ENCODE results near the gene MIEF1. TPM values are rescaled to one million over a fixed set of nuclear protein-coding genes. Genes with fewer than 3 reads are reported as not detected.
"Not testable (repeated sequence)": the region's sequence is repeated elsewhere in the genome, so short reads cannot be mapped to it uniquely, and the experiment has no call there.

Gene MIEF1
- total RNA-seq, 1 experiment from 2014 or later = 49.4 TPM

GRCh38 chr22:39503630-39504029, 1.5 kb downstream of the MIEF1 start:
- H3K36me3 ChIP-seq (ENCODE audit: control insufficient read depth, insufficient read depth, low read length) = peaks cover 2% of the 10 kb centered on the region
- intact Hi-C loops (cut with micrococcal nuclease; ENCODE audit: unreplicated experiment) = loop anchor here (2.0 to 5.0 kb wide), 2 partner anchors 17 to 41 kb away; partner anchors contain the start of gene ATF4
- Mint-ChIP-seq H3K27ac (ENCODE audit: unreplicated experiment) (no peak overlapping the region), H3K36me3 (ENCODE audit: insufficient read depth, unreplicated experiment) (peaks cover 65% of the 10 kb centered on the region), H3K4me1 (ENCODE audit: low read depth, unreplicated experiment) (peaks cover 28% of the 10 kb centered on the region), H3K9me3 (ENCODE audit: unreplicated experiment) (no peaks in the 10 kb centered on the region), H3K4me3 (ENCODE audit: unreplicated experiment) (peak overlapping the region; percentile 78), H3K27me3 (ENCODE audit: insufficient read depth, unreplicated experiment) (no peaks in the 10 kb centered on the region)
- H3K9me3 ChIP-seq = no peaks in the 10 kb centered on the region
- peak overlapping the region; percentile 94 for H3K4me3 ChIP-seq (ENCODE audit: low read depth, low read length)
- H3K27me3 ChIP-seq (replicated peaks; ENCODE audit: control insufficient read depth, insufficient read depth, low read length) = no peaks in the 10 kb centered on the region
- TF ChIP-seq CTCF (IDR thresholded peaks at IDR 0.05; ENCODE audit: insufficient read depth in 1 of 2, low read depth in 1 of 2, low read length in 1 of 2, severe bottlenecking in 1 of 2, unreplicated experiment in 1 of 2) = no peak
- CTCF ChIA-PET = no interaction called here
- no TSS peak for BruUV-seq (replicated peaks)
- peaks cover 6% of the 10 kb centered on the region for H3K4me1 ChIP-seq
- no peak for DNase-seq
- POLR2A ChIA-PET = interaction anchor here (0.6 to 1.1 kb wide), 2 partner anchors 11 to 16 kb away, joined by 3 read pairs; partner anchors contain the start of gene ATF4

DNA sequence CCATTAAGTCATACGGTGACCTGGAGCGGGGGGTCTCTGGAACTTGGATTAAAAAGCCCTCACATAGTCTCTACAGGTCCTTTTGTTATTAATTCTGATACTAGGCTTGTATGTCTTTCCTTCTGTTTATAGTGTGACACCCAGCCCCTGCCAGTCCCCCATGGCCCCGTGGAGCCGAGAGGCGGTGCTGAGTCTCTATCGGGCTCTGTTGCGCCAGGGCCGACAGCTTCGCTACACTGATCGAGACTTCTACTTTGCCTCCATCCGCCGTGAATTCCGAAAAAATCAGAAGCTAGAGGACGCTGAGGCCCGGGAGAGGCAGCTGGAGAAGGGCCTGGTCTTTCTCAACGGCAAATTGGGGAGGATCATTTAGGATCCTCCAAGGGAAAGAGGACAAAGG, 2.0 kb downstream of the MIEF1 start:
- H3K9me3 Mint-ChIP-seq (ENCODE audit: unreplicated experiment) = no peaks in the 10 kb centered on the region
- H3K27ac Mint-ChIP-seq (ENCODE audit: unreplicated experiment) = no peak overlapping the region

GRCh38 chr22:39507021-39507420, 4.9 kb downstream of the MIEF1 start:
- H3K4me1 Mint-ChIP-seq (ENCODE audit: low read depth, unreplicated experiment); H3K27ac Mint-ChIP-seq (ENCODE audit: unreplicated experiment); BruUV-seq (replicated peaks); H3K27me3 ChIP-seq (replicated peaks; ENCODE audit: control insufficient read depth, insufficient read depth, low read length); H3K4me3 Mint-ChIP-seq (ENCODE audit: unreplicated experiment); POLR2A ChIA-PET; H3K27me3 Mint-ChIP-seq (ENCODE audit: insufficient read depth, unreplicated experiment); H3K9me3 Mint-ChIP-seq (ENCODE audit: unreplicated experiment); H3K9me3 ChIP-seq; H3K36me3 ChIP-seq (ENCODE audit: control insufficient read depth, insufficient read depth, low read length); intact Hi-C loops (cut with micrococcal nuclease; ENCODE audit: unreplicated experiment); CTCF ChIA-PET; H3K4me1 ChIP-seq; DNase-seq; H3K4me3 ChIP-seq (ENCODE audit: low read depth, low read length): not testable (repeated sequence)
- peaks cover 78% of the 10 kb centered on the region for H3K36me3 Mint-ChIP-seq (ENCODE audit: insufficient read depth, unreplicated experiment)

More for the DNA sequence above, 2.0 kb downstream of the MIEF1 start:
- TF ChIP-seq CTCF (IDR thresholded peaks at IDR 0.05; ENCODE audit: insufficient read depth in 1 of 2, low read depth in 1 of 2, low read length in 1 of 2, severe bottlenecking in 1 of 2, unreplicated experiment in 1 of 2) = no peak
- Mint-ChIP-seq H3K36me3 (ENCODE audit: insufficient read depth, unreplicated experiment) (peaks cover 69% of the 10 kb centered on the region), H3K27me3 (ENCODE audit: insufficient read depth, unreplicated experiment) (no peaks in the 10 kb centered on the region), H3K4me3 (ENCODE audit: unreplicated experiment) (peak overlapping the region; percentile 78), H3K4me1 (ENCODE audit: low read depth, unreplicated experiment) (peaks cover 23% of the 10 kb centered on the region)
- intact Hi-C loops (cut with micrococcal nuclease; ENCODE audit: unreplicated experiment) = loop anchor here (5.0 kb wide), 1 partner anchor 42 kb away; no protein-coding TSS in a partner anchor
- Histone ChIP-seq H3K27me3 (replicated peaks; ENCODE audit: control insufficient read depth, insufficient read depth, low read length) (no peaks in the 10 kb centered on the region), H3K4me1 (peaks cover 6% of the 10 kb centered on the region), H3K36me3 (ENCODE audit: control insufficient read depth, insufficient read depth, low read length) (peaks cover 2% of the 10 kb centered on the region), H3K4me3 (ENCODE audit: low read depth, low read length) (no peak overlapping the region), H3K9me3 (no peaks in the 10 kb centered on the region)
- DNase-seq = no peak
- CTCF ChIA-PET = no interaction called here
- POLR2A ChIA-PET = no interaction called here
- no TSS peak for BruUV-seq (replicated peaks)

GRCh38 chr22:39508393-39508792, 6.3 kb downstream of the MIEF1 start:
- no peak for DNase-seq
- H3K27me3 ChIP-seq (replicated peaks; ENCODE audit: control insufficient read depth, insufficient read depth, low read length) = no peaks in the 10 kb centered on the region
- TF ChIP-seq CTCF (IDR thresholded peaks at IDR 0.05; ENCODE audit: insufficient read depth in 1 of 2, low read depth in 1 of 2, low read length in 1 of 2, severe bottlenecking in 1 of 2, unreplicated experiment in 1 of 2) = no peak
- H3K4me1 ChIP-seq = peaks cover 3% of the 10 kb centered on the region
- peaks cover 2% of the 10 kb centered on the region for H3K36me3 ChIP-seq (ENCODE audit: control insufficient read depth, insufficient read depth, low read length)
- H3K27me3 Mint-ChIP-seq (ENCODE audit: insufficient read depth, unreplicated experiment) = no peaks in the 10 kb centered on the region
- intact Hi-C loops (cut with micrococcal nuclease; ENCODE audit: unreplicated experiment) = no loop called here
- peaks cover 84% of the 10 kb centered on the region for H3K36me3 Mint-ChIP-seq (ENCODE audit: insufficient read depth, unreplicated experiment)
- ChIA-PET CTCF (no interaction called here), POLR2A (interaction anchor here (0.6 kb wide), 1 partner anchor 109 kb away, joined by 3 read pairs; the partner anchor contains the start of gene TAB1)
- H3K27ac Mint-ChIP-seq (ENCODE audit: unreplicated experiment) = no peak overlapping the region
- no peak overlapping the region for H3K4me3 Mint-ChIP-seq (ENCODE audit: unreplicated experiment)
- peaks cover 7% of the 10 kb centered on the region for H3K4me1 Mint-ChIP-seq (ENCODE audit: low read depth, unreplicated experiment)
- BruUV-seq (replicated peaks) = no TSS peak
- no peaks in the 10 kb centered on the region for H3K9me3 ChIP-seq
- no peaks in the 10 kb centered on the region for H3K9me3 Mint-ChIP-seq (ENCODE audit: unreplicated experiment)
- H3K4me3 ChIP-seq (ENCODE audit: low read depth, low read length) = no peak overlapping the region

All from Caco-2 (cell line).